ENCODE measurements around the gene FMNL3.
"Not testable (repeated sequence)": the region's sequence is repeated elsewhere in the genome, so short reads cannot be mapped to it uniquely, and the experiment has no call there.

The FMNL3 gene

GRCh38 chr12:49716553-49716952 is 9.3 kb upstream of the FMNL3 start:
- DNase-seq: no peak

- not testable (repeated sequence) for DNase-seq
Measured at GRCh38 chr12:49713952-49714351, 6.7 kb upstream of the FMNL3 start.

DNA sequence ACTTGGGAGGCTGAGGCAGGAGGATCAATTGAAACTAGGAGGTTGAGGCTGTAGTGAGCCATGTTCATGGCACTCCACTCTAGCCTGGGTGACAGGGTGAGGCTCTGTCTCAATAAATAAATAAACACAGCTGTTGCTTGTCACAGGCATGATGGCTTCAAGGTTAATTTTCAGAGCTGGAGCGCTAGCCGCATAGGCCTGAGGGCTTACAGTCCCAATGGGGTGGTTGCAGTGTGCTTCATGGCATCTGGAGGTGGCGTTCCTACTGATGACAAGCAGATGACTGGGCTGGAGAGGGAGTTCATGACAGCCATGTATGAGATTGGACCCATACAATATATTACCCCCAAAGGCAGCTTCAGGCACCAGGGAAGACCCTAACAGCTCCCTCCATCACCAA is 1.6 kb upstream of the FMNL3 start:
- no peak for DNase-seq

DNA sequence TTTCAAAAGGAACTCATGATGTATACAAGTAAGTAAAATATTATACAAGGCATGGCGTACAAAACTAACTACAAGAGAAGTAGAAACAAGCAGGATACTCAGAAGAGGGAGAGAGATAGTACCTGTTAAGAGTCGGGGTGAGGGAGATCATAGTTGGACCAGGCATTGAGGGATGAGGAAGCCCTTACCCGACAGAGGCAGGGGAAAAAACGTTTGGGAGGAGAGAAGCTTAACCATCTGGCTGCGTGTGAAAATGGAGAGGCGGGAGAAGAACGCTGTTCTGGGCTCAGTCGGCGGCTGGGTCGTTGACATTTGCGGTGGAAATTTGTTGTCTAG is 575 bp upstream of the FMNL3 start:
- DNase-seq: no peak

DNA sequence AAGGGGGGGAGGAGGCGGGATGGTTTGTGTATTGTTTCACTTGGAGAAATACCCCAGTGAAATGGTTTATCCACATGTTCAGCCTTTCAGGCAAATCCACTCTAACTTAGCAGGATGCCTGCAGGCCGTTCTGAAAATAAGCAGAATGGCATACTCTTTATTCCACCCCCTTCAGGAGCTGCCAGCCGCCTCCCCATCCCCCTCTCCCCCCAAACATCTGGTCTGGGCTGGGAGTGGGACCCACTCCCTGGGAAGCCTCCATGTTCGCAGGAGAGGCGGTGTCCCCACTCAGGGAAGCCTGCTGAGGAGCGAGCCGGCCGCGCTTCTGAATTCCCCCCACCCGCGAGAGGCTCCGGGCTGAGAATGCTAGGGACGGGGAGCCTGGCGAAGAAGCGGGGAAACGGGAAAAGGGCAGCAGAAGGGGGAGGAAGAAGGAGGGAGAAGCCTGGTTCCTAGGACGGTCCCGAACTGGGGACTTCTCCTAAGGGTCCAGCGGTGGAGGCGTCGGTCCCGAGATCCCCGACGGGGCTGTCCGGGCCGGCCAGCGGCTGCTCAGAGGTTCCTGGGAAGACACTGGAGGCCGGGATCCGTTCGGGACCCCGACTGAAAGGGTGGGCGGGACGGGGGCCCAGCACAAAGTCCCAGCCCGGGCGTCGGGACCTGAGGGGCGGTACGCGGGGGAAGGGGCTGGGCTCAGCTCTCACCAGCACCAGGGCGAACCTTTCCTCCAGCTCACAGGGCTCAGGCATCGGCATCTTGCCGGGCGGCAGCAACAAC is 666 bp downstream of the FMNL3 start:
- DNase-seq: peak; percentile 68

GRCh38 chr12:49705479-49706134 is 1.6 kb downstream of the FMNL3 start:
- peak; percentile 60 for DNase-seq

GRCh38 chr12:49703647-49704137 is 3.5 kb downstream of the FMNL3 start:
- no peak for DNase-seq

- DNase-seq: peak; percentile 47
Measured at GRCh38 chr12:49702676-49703215, 4.5 kb downstream of the FMNL3 start.

DNA sequence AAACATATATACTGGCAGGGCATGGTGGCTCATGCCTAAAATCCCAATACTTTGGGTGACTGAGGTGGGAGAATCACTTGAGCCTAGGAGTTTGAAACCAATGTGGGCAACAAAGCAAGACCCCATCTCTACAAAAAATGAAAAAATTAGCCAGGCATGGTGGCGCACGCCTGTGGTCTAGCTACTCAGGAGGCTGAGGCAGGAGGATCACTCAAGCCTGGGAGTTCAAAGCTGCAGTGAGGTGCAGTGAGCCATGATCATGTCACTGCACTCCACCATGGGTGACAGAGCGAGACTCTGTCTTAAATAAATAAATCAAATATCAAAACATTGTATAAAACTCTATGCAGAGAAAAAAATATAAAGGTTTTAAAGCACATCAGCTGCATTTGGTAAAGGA is 5.2 kb downstream of the FMNL3 start:
- no peak for DNase-seq

GRCh38 chr12:49698619-49699545 is 8.3 kb downstream of the FMNL3 start:
- DNase-seq: peak; percentile 68

DNA sequence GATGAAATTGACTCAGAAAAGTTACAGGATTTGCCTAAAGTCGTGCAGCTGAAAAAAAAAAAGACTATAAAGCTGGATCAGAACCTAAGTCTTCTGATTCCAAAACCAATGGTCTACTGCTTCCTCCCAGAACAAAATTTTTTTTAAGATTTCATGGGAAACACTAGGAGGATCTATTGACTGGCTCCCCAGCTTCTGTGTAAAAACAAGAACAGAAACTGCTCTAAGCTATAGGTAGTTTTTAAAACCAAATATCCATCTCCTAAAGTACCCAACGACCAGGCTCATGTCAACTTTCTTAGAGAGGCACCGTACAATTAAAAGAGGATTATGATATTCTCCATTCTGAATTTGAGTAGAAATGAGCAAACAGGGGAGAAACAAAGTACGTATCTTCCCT is 9.4 kb downstream of the FMNL3 start:
- no peak for DNase-seq

DNA sequence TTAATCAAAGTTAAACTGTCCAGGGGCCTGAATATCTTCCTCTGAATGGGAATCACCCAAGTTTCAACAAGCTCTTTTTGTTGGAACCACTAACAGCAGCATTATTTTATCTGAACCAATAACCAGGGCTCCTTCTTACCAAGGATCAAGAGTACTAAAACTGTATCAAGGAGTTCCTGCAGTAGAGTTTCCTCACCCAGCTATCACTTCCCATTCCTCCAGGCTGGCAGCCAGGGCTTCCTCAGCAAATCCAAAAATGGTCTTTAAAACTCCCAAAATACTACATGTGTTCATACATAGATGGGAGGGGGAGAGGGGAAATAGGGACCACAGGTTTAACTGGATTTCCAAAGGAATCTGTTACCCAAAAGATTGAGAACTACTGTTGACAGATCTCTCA is 10.5 kb downstream of the FMNL3 start:
- no peak for DNase-seq

DNA sequence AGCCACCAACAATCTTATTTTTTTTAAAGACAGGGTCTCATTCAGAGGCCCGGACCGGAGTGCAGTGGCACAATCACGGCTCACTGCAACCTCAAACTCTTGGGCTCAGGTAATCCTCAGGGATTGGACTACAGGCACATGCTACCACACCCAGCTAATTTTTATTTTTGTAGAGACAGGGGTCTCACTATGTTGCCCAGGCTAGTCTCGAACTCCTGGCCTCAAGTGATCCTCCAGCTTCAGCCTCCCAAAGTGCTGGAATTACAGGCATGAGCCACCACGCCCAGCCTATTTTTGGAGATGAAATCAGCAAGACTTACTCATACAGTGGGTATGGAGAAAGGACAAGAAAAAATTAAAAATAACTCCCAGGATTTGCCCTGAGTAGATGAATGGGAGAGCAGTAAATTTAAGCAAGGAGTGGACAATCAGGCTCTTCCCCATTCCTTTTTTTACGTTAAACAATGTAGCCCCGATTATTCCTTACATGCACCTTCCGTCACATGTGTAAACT is 13.2 kb downstream of the FMNL3 start:
- no peak for DNase-seq

DNA sequence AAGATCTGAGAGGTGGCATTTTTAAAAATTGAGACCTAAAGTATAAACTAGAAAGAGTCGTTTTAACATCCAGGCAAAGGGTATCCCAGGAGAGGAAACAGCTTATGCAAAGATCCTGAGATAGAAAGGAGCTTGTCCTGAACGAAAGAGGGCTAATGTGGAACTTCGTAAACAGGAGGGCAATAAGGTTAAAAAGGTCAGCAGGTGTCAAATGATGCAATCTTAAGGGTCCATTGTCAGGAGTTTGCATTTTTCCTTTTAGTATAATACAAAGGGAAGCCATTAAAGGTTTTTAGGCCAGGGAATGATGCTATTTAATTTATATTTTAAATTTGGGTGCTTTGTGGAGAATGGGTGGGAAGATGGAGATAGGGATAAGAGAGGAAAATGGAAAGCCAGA is 14.4 kb downstream of the FMNL3 start:
- no peak for DNase-seq

DNA sequence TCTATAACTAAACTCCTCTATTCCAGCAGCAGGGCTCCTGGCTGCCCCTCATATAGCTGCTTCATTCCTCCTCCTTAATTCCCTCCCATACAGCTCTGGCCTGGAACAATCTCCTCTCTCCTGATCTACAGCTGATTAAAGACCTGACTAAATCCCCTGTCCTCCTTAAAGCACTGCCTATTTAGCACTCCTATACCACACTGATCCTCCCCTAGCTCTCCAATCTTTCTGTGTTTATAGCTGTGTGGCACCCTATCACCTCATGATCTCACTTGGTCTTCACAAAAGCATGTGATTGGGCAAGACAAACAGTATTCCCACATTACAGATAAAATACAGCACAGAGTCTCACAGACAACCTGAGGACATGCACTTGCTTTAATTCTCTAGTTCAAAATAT is 17.4 kb downstream of the FMNL3 start:
- DNase-seq: no peak

DNA sequence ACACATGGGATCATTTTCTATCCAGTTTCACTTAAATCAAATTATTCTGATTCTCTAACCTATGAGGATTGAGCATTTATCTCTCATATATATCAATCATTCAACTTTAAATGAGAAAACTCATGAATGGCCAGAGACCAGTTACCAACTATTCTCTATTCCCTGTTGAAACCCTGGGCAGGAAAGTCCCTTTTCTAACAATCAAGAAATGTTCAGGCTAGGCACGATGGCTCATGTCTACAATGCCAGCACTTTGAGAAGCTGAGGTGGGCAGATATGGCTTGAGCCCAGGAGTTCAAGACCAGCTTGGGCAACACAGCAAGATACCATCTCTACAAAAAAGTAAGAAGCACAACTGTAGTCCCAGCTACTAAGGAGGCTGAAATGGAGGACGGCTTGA is 18.0 kb downstream of the FMNL3 start:
- DNase-seq: no peak

DNA sequence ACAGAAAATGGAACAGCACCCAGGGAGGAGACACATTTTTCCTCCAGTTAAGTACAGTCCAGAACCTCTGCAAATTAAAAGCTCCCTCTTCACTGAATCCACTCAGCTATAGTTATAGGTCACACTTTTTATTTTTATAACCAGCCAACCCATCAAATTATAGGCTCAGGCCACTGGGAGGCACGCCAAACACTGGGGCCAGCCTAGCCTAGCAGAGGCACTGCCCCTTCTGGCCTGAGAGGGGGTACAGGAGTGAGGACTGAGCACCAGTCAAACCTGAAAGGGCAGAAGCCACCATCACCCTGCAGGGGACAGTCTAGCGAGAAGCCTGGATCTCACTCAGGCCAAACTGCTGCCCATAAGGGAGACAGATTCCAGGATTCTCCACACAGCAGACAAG is 19.3 kb downstream of the FMNL3 start:
- peak; percentile 77 for DNase-seq

- no peak for DNase-seq
Measured at GRCh38 chr12:49684310-49684854, 22.8 kb downstream of the FMNL3 start.

DNA sequence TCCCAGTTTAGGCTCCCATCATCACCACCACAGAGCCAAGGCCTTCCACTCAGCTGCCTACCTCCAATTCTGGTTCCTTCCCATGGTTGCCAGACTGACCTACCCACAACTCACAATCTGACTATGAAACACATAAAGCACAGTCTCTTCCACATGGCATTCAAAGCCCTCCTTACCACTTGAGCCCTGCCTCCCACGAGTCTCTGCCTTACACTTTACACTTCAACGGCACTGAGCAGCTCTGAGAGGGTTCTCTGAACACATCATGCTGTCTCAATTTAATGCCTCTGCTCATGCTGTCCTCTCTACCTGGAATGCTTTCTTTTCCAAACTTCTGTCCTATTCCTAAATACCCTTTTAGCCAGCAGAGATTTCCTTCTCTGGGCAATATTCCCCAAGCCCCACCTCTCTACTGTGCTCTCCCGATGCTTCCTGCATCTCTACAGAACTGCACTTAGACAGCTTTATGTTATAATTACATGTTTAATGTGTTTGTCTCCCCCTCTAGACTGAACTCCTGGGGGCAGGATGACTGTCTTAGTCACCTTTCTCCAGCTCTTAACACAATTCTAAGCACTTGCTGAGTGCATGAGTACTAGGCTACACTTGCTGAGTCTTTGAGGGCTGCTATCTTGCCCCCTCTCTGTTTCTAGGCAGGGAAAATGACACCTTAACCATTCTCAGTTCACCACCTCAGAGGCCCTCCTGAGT is 23.5 kb downstream of the FMNL3 start:
- DNase-seq: no peak

- no peak for DNase-seq
Measured at GRCh38 chr12:49680075-49680474, 27.1 kb downstream of the FMNL3 start.

- no peak for DNase-seq
Measured at GRCh38 chr12:49678711-49679110, 28.5 kb downstream of the FMNL3 start.

DNA sequence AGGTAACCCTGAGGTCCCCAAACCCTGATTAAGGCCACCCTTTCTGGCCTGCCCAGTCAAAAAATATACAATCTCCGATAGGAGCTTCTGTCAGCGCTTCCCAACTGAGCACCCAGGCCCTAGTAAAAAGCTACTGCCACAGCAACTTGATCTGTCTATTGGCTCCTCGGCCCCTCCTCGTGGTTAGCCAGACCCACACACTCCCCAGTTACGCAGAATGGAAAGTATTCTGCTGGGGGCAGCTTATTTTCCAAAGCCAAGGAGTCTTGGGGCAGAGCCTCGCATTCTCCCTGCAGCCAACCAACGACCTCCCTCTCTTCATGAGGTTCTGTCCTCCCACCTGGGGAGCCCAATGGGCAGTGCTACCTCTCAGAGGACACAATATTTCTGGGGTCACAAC is 32.1 kb downstream of the FMNL3 start:
- DNase-seq: peak; percentile 84
